ENCODE results near the gene ARHGEF12.

DNA sequence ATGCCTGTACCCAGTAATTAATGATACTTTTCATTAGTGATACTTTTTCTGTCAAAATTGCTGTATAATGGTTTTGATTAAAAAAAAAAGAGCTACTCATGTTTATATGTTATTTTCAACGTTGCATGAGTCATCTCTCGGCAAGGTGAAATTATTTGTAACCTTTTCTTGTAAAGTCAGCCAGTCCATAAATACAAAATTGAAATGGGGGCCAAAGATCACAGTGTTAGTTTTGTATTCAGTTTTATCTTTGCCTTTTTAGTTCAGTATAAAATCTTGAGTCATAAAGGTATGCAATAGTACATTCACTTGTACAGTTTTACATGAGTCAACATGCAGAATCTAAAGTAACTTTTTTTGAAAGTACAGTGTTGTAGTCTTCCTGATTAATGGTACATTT, 4.3 kb downstream of the ARHGEF12 start:
- TF ChIP-seq, protein P1, sequence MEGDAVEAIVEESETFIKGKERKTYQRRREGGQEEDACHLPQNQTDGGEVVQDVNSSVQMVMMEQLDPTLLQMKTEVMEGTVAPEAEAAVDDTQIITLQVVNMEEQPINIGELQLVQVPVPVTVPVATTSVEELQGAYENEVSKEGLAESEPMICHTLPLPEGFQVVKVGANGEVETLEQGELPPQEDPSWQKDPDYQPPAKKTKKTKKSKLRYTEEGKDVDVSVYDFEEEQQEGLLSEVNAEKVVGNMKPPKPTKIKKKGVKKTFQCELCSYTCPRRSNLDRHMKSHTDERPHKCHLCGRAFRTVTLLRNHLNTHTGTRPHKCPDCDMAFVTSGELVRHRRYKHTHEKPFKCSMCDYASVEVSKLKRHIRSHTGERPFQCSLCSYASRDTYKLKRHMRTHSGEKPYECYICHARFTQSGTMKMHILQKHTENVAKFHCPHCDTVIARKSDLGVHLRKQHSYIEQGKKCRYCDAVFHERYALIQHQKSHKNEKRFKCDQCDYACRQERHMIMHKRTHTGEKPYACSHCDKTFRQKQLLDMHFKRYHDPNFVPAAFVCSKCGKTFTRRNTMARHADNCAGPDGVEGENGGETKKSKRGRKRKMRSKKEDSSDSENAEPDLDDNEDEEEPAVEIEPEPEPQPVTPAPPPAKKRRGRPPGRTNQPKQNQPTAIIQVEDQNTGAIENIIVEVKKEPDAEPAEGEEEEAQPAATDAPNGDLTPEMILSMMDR (IDR thresholded peaks at IDR 0.05), result no peak
- TF ChIP-seq POLR2A (IDR thresholded peaks at IDR 0.05), result no peak
